ENCODE results near the gene SPAM1.

The SPAM1 gene

GRCh38 chr7:123924941-123925340 lies at the start of gene SPAM1:
Gene SPAM1, plus strand, starts transcription at chr7:123925241. Its CDS starts 28,330 bp downstream, at chr7:123953571.
- H3K79me2 ChIP-seq, result no peaks in the 10 kb centered on the region
- no peaks in the 10 kb centered on the region for H3K4me1 ChIP-seq
- no peak within 1 kb of the TSS for H3K4me2 ChIP-seq (ENCODE audit: low read length)
- H3K4me3 ChIP-seq (ENCODE audit: low read depth, low read length), result no peak within 1 kb of the TSS
- no peaks in the 10 kb centered on the region for H3K9me3 ChIP-seq (ENCODE audit: control insufficient read depth, low read length)
- no peak for TF ChIP-seq CTCF (IDR thresholded peaks at IDR 0.05)
- no peak within 1 kb of the TSS for H3K27ac ChIP-seq
- H3K36me3 ChIP-seq (ENCODE audit: control insufficient read depth, insufficient read depth, low read length), result no peaks in the 10 kb centered on the region
- no peak within 1 kb of the TSS for H2AFZ ChIP-seq
- no peaks in the 10 kb centered on the region for H3K27me3 ChIP-seq (ENCODE audit: control insufficient read depth, insufficient read depth, low read length)
- no peak within 1 kb of the TSS for H3K9ac ChIP-seq

GRCh38 chr7:123876557-123877256 lies 48.3 kb upstream of the SPAM1 start:
- no peak overlapping the region for H3K4me3 ChIP-seq (ENCODE audit: low read depth, low read length)
- TF ChIP-seq CTCF (IDR thresholded peaks at IDR 0.05), result no peak
- H2AFZ ChIP-seq, result no peak overlapping the region
- no peak overlapping the region for H3K4me2 ChIP-seq (ENCODE audit: low read length)
- no peak overlapping the region for H3K9ac ChIP-seq
- H3K27ac ChIP-seq, result no peak overlapping the region
- H3K9me3 ChIP-seq (ENCODE audit: control insufficient read depth, low read length), result no peaks in the 10 kb centered on the region
- no peaks in the 10 kb centered on the region for H3K27me3 ChIP-seq (ENCODE audit: control insufficient read depth, insufficient read depth, low read length)
- no peaks in the 10 kb centered on the region for H3K4me1 ChIP-seq
- H3K36me3 ChIP-seq (ENCODE audit: control insufficient read depth, insufficient read depth, low read length), result no peaks in the 10 kb centered on the region
- no peaks in the 10 kb centered on the region for H3K79me2 ChIP-seq

GRCh38 chr7:123879628-123880027 lies 45.4 kb upstream of the SPAM1 start:
- H2AFZ ChIP-seq, result no peak overlapping the region
- no peaks in the 10 kb centered on the region for H3K27me3 ChIP-seq (ENCODE audit: control insufficient read depth, insufficient read depth, low read length)
- H3K79me2 ChIP-seq, result no peaks in the 10 kb centered on the region
- TF ChIP-seq CTCF (IDR thresholded peaks at IDR 0.05), result no peak
- H3K27ac ChIP-seq, result no peak overlapping the region
- H3K4me1 ChIP-seq, result no peaks in the 10 kb centered on the region
- H3K9me3 ChIP-seq (ENCODE audit: control insufficient read depth, low read length), result no peaks in the 10 kb centered on the region
- no peaks in the 10 kb centered on the region for H3K36me3 ChIP-seq (ENCODE audit: control insufficient read depth, insufficient read depth, low read length)
- no peak overlapping the region for H3K4me3 ChIP-seq (ENCODE audit: low read depth, low read length)
- no peak overlapping the region for H3K4me2 ChIP-seq (ENCODE audit: low read length)
- H3K9ac ChIP-seq, result no peak overlapping the region

- no peak for TF ChIP-seq CTCF (IDR thresholded peaks at IDR 0.05)
- Histone ChIP-seq H3K27me3 (ENCODE audit: control insufficient read depth, insufficient read depth, low read length) (no peaks in the 10 kb centered on the region), H2AFZ (no peak overlapping the region), H3K4me3 (ENCODE audit: low read depth, low read length) (no peak overlapping the region), H3K9me3 (ENCODE audit: control insufficient read depth, low read length) (no peaks in the 10 kb centered on the region), H3K36me3 (ENCODE audit: control insufficient read depth, insufficient read depth, low read length) (no peaks in the 10 kb centered on the region), H3K79me2 (no peaks in the 10 kb centered on the region), H3K4me2 (ENCODE audit: low read length) (no peak overlapping the region), H3K27ac (no peak overlapping the region), H3K4me1 (no peaks in the 10 kb centered on the region), H3K9ac (no peak overlapping the region)
Observed at GRCh38 chr7:123881300-123881699, 43.7 kb upstream of the SPAM1 start.

- H3K9me3 ChIP-seq (ENCODE audit: control insufficient read depth, low read length), result no peaks in the 10 kb centered on the region
Observed at GRCh38 chr7:123883154-123883553, 41.9 kb upstream of the SPAM1 start.

More at GRCh38 chr7:123883154-123883553, 41.9 kb upstream of the SPAM1 start:
- H3K36me3 ChIP-seq (ENCODE audit: control insufficient read depth, insufficient read depth, low read length), result no peaks in the 10 kb centered on the region
- TF ChIP-seq CTCF (IDR thresholded peaks at IDR 0.05), result no peak
- no peaks in the 10 kb centered on the region for H3K4me1 ChIP-seq
- H2AFZ ChIP-seq, result no peak overlapping the region
- no peaks in the 10 kb centered on the region for H3K27me3 ChIP-seq (ENCODE audit: control insufficient read depth, insufficient read depth, low read length)
- no peak overlapping the region for H3K4me3 ChIP-seq (ENCODE audit: low read depth, low read length)
- H3K79me2 ChIP-seq, result no peaks in the 10 kb centered on the region
- H3K27ac ChIP-seq, result no peak overlapping the region
- H3K4me2 ChIP-seq (ENCODE audit: low read length), result no peak overlapping the region
- no peak overlapping the region for H3K9ac ChIP-seq

Data from parathyroid adenoma (tissue), 2 donors.